ENCODE measurements around the gene SLC44A5. TPM values are rescaled to one million over a fixed set of nuclear protein-coding genes. Genes with fewer than 3 reads are reported as not detected.

Gene SLC44A5
- total and polyA plus RNA-seq, 2 experiments from 2014 or later = 3.3 to 11.7 TPM

DNA sequence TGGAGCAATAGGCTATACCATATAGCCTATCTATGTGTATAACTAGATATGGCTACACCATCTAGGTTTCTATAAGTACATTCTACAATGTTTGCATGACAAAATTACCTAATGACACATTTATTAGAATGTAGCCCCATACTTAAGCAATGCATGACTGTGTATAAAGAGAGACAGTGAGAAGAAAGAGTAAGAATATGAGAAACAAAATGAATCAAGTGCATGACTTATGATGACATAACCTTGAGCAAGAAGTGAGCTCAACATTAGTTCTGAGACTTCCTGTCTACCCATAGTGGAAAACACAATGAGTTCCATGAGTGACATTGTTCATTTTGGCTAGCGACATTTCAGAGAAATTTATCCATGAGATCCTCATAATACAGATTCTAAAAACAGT, 10.1 kb downstream of the SLC44A5 start (continued):
- no peak for TF ChIP-seq CTCF (conservative IDR thresholded peaks at IDR 0.05; ENCODE audit: low read depth in 2 of 2)

- Mint-ChIP-seq H3K36me3 (ENCODE audit: low read depth) (no peaks in the 10 kb centered on the region), H3K9me3 (no peaks in the 10 kb centered on the region), H3K27me3 (ENCODE audit: insufficient read depth, low read depth, poor library complexity) (peaks cover 4% of the 10 kb centered on the region), H3K4me3 (no peak overlapping the region), H3K4me1 (peaks cover 6% of the 10 kb centered on the region), H3K27ac (no peak overlapping the region)
- H2AFZ ChIP-seq = no peak overlapping the region
- no peak overlapping the region for H3K27ac ChIP-seq (ENCODE audit: low read depth)
- no peak overlapping the region for H3K4me3 ChIP-seq
- no peaks in the 10 kb centered on the region for H3K79me2 ChIP-seq (replicated peaks; ENCODE audit: insufficient read depth)
- no peaks in the 10 kb centered on the region for H3K36me3 ChIP-seq (ENCODE audit: insufficient read depth)
- no peaks in the 10 kb centered on the region for H3K4me1 ChIP-seq (ENCODE audit: insufficient read depth)
- no peaks in the 10 kb centered on the region for H3K9me2 ChIP-seq (ENCODE audit: insufficient read depth)
- H3K27me3 ChIP-seq (ENCODE audit: insufficient read depth) = no peaks in the 10 kb centered on the region
- no peaks in the 10 kb centered on the region for H3F3A ChIP-seq (replicated peaks; ENCODE audit: low read depth)
- ATAC-seq = no peak
- DNase-seq (ENCODE audit: low spot score) = no peak
- no peak overlapping the region for H3K4me2 ChIP-seq
- no peaks in the 10 kb centered on the region for H4K20me1 ChIP-seq (replicated peaks; ENCODE audit: insufficient read depth)
- TF ChIP-seq POLR2AphosphoS5 (IDR thresholded peaks at IDR 0.05; ENCODE audit: low read depth) = no peak
- no peak for TF ChIP-seq ZNF331 (CRISPR knock-in tag; IDR thresholded peaks at IDR 0.05; ENCODE audit: low read depth)
- TF ChIP-seq CREB1 (CRISPR knock-in tag; IDR thresholded peaks at IDR 0.05; ENCODE audit: low read depth) = no peak
- TF ChIP-seq, protein P1, sequence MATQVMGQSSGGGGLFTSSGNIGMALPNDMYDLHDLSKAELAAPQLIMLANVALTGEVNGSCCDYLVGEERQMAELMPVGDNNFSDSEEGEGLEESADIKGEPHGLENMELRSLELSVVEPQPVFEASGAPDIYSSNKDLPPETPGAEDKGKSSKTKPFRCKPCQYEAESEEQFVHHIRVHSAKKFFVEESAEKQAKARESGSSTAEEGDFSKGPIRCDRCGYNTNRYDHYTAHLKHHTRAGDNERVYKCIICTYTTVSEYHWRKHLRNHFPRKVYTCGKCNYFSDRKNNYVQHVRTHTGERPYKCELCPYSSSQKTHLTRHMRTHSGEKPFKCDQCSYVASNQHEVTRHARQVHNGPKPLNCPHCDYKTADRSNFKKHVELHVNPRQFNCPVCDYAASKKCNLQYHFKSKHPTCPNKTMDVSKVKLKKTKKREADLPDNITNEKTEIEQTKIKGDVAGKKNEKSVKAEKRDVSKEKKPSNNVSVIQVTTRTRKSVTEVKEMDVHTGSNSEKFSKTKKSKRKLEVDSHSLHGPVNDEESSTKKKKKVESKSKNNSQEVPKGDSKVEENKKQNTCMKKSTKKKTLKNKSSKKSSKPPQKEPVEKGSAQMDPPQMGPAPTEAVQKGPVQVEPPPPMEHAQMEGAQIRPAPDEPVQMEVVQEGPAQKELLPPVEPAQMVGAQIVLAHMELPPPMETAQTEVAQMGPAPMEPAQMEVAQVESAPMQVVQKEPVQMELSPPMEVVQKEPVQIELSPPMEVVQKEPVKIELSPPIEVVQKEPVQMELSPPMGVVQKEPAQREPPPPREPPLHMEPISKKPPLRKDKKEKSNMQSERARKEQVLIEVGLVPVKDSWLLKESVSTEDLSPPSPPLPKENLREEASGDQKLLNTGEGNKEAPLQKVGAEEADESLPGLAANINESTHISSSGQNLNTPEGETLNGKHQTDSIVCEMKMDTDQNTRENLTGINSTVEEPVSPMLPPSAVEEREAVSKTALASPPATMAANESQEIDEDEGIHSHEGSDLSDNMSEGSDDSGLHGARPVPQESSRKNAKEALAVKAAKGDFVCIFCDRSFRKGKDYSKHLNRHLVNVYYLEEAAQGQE (IDR thresholded peaks at IDR 0.05; ENCODE audit: unreplicated experiment) = no peak
- no peak for TF ChIP-seq EZH2 (IDR thresholded peaks at IDR 0.05; ENCODE audit: low read depth, unreplicated experiment)
- no peak for TF ChIP-seq ETS1 (IDR thresholded peaks at IDR 0.05)
- TF ChIP-seq, protein P2, sequence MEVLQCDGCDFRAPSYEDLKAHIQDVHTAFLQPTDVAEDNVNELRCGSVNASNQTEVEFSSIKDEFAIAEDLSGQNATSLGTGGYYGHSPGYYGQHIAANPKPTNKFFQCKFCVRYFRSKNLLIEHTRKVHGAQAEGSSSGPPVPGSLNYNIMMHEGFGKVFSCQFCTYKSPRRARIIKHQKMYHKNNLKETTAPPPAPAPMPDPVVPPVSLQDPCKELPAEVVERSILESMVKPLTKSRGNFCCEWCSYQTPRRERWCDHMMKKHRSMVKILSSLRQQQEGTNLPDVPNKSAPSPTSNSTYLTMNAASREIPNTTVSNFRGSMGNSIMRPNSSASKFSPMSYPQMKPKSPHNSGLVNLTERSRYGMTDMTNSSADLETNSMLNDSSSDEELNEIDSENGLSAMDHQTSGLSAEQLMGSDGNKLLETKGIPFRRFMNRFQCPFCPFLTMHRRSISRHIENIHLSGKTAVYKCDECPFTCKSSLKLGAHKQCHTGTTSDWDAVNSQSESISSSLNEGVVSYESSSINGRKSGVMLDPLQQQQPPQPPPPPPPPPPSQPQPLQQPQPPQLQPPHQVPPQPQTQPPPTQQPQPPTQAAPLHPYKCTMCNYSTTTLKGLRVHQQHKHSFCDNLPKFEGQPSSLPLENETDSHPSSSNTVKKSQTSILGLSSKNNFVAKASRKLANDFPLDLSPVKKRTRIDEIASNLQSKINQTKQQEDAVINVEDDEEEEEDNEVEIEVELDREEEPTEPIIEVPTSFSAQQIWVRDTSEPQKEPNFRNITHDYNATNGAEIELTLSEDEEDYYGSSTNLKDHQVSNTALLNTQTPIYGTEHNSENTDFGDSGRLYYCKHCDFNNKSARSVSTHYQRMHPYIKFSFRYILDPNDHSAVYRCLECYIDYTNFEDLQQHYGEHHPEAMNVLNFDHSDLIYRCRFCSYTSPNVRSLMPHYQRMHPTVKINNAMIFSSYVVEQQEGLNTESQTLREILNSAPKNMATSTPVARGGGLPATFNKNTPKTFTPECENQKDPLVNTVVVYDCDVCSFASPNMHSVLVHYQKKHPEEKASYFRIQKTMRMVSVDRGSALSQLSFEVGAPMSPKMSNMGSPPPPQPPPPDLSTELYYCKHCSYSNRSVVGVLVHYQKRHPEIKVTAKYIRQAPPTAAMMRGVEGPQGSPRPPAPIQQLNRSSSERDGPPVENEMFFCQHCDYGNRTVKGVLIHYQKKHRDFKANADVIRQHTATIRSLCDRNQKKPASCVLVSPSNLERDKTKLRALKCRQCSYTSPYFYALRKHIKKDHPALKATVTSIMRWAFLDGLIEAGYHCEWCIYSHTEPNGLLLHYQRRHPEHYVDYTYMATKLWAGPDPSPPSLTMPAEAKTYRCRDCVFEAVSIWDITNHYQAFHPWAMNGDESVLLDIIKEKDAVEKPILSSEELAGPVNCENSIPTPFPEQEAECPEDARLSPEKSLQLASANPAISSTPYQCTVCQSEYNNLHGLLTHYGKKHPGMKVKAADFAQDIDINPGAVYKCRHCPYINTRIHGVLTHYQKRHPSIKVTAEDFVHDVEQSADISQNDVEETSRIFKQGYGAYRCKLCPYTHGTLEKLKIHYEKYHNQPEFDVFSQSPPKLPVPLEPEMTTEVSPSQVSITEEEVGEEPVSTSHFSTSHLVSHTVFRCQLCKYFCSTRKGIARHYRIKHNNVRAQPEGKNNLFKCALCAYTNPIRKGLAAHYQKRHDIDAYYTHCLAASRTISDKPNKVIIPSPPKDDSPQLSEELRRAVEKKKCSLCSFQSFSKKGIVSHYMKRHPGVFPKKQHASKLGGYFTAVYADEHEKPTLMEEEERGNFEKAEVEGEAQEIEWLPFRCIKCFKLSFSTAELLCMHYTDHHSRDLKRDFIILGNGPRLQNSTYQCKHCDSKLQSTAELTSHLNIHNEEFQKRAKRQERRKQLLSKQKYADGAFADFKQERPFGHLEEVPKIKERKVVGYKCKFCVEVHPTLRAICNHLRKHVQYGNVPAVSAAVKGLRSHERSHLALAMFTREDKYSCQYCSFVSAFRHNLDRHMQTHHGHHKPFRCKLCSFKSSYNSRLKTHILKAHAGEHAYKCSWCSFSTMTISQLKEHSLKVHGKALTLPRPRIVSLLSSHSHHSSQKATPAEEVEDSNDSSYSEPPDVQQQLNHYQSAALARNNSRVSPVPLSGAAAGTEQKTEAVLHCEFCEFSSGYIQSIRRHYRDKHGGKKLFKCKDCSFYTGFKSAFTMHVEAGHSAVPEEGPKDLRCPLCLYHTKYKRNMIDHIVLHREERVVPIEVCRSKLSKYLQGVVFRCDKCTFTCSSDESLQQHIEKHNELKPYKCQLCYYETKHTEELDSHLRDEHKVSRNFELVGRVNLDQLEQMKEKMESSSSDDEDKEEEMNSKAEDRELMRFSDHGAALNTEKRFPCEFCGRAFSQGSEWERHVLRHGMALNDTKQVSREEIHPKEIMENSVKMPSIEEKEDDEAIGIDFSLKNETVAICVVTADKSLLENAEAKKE (CRISPR knock-in tag; IDR thresholded peaks at IDR 0.05) = no peak
- no peak for TF ChIP-seq JUNB (IDR thresholded peaks at IDR 0.05; ENCODE audit: unreplicated experiment)
- TF ChIP-seq CTCF (conservative IDR thresholded peaks at IDR 0.05; ENCODE audit: low read depth in 2 of 2) = no peak
- no peak for TF ChIP-seq ZNF114 (CRISPR knock-in tag; IDR thresholded peaks at IDR 0.05)
These were observed 16.6 kb downstream of the SLC44A5 start for GRCh38 chr1:75594327-75594726.
